HG02798 (cell line): ENCODE measurements around the gene CHRNA3.
"Not testable (repeated sequence)": the region's sequence is repeated elsewhere in the genome, so short reads cannot be mapped to it uniquely, and the experiment has no call there.

Source experiments
- ATAC-seq: cut with Tn5 transposase; IDR thresholded peaks from one replicate; pipeline ENCODE4 v1.9.1; 2021; ENCODE audit warnings: mild to moderate bottlenecking; ENCODE audit not compliant: unreplicated experiment, poor library complexity

CHRNA3 gene

GRCh38 chr15:78565951-78566774 lies 54.6 kb downstream of the CHRNA3 start:
- peak; percentile 13 for ATAC-seq

- peak; percentile 92 for ATAC-seq
Measured at GRCh38 chr15:78565097-78565950, 55.5 kb downstream of the CHRNA3 start, which contains the start of gene CHRNA5. Gene CHRNA5 (plus strand): TSS chr15:78565520. CDS start chr15:78565720, 200 bp downstream.

GRCh38 chr15:78564743-78565096 lies 56.1 kb downstream of the CHRNA3 start:
- peak; percentile 4 for ATAC-seq

GRCh38 chr15:78563092-78563491 lies 57.7 kb downstream of the CHRNA3 start:
- ATAC-seq = no peak

- ATAC-seq = no peak
Measured at GRCh38 chr15:78561490-78561889, 59.3 kb downstream of the CHRNA3 start.

- ATAC-seq = not testable (repeated sequence)
Measured at GRCh38 chr15:78560201-78560600, 60.6 kb downstream of the CHRNA3 start.

GRCh38 chr15:78552597-78552996 lies 68.2 kb downstream of the CHRNA3 start:
- ATAC-seq = no peak

- peak; percentile 50 for ATAC-seq
Measured at GRCh38 chr15:78551902-78552301, 68.9 kb downstream of the CHRNA3 start.

GRCh38 chr15:78550815-78551214 lies 70.0 kb downstream of the CHRNA3 start:
- ATAC-seq = no peak

GRCh38 chr15:78550194-78550593 lies 70.6 kb downstream of the CHRNA3 start:
- ATAC-seq = no peak
